K562 (cell line): ENCODE data around the gene CHERP. TPM values are rescaled to one million over a fixed set of nuclear protein-coding genes. Genes with fewer than 3 reads are reported as not detected.
A peak's percentile ranks its signal among the peaks of the same experiment; 100 is the strongest.
"Not testable (repeated sequence)": the region's sequence is repeated elsewhere in the genome, so short reads cannot be mapped to it uniquely, and the experiment has no call there.

ENCODE experiments used
- ATAC-seq: fragments of 200-7000 bp; cut with Tn5 transposase; 3 replicates; pipeline ENCODE4 v1.9.1; 2020; ENCODE audit warnings: moderate library complexity
- BruUV-seq: library from RNA; stranded (reverse); fragments of 400-500 nt; replicated peaks from 2 replicates; lab custom pipeline; 2021; lab: Mats Ljungman, UMichigan
- CTCF ChIA-PET: fragments of 300-600 bp; formaldehyde crosslinking; extraction: SDS; loops from one replicate; lab custom pipeline; 2021; ENCODE audit warnings: low intra/inter-chr PET ratio; lab: Yijun Ruan, JAX
- POLR2A ChIA-PET: fragments of 300-600, 350-650 bp; sonication (Branson Sonifier 250); formaldehyde crosslinking; extraction: SDS; loops from one replicate; lab custom pipeline; 2021; ENCODE audit warnings: antibody characterized with exemption, inconsistent platforms; lab: Yijun Ruan, JAX
- DNase-seq, 4 experiments: peaks; one replicate each; pipeline versions ENCODE4 v3.0.0 to v3.0.0-alpha.2; 2011 to 2018; ENCODE audit warnings: low spot score in 3 of 4, mixed read lengths in 3 of 4; ENCODE audit errors: extremely low read depth in 1 of 4
- FAIRE-seq: peaks from 2 replicates; lab custom pipeline; 2011; peaks lifted over from hg19 to GRCh38; lab: Jason Lieb, UNC
- H2AFZ ChIP-seq: 2 replicates; pipeline ENCODE4 v1.6.0; 2011; ENCODE audit warnings: low read depth, low read length, control low read depth, inconsistent platforms
- H3K27ac ChIP-seq: fragments of 200-600 bp; 3 replicates; pipeline ENCODE4 v1.8.0; 2011; ENCODE audit warnings: low read depth, mild to moderate bottlenecking, control low read depth, inconsistent platforms, low read length, moderate library complexity, mixed read lengths; ENCODE audit errors: extremely low read depth
- H3K27me3 ChIP-seq, 2 experiments: fragments of 300-600 bp in 1 of 2; 2 replicates in 1 of 2; 3 replicates in 1 of 2; pipeline versions ENCODE4 v1.6.0 to v1.8.0; 2011; ENCODE audit warnings: inconsistent platforms in 2 of 2, low read length in 2 of 2, mild to moderate bottlenecking in 1 of 2, mixed read lengths in 1 of 2, moderate library complexity in 1 of 2; ENCODE audit not compliant: control insufficient read depth in 2 of 2, insufficient read depth in 2 of 2
- H3K36me3 ChIP-seq: fragments of 300-600 bp; 3 replicates; pipeline ENCODE4 v1.8.0; 2011; ENCODE audit warnings: mild to moderate bottlenecking, low read length, inconsistent platforms; ENCODE audit not compliant: control insufficient read depth, insufficient read depth
- H3K4me1 ChIP-seq, 2 experiments: fragments of 200-600 bp in 1 of 2; replicated peaks in 1 of 2; 2 replicates in 1 of 2; 3 replicates in 1 of 2; pipeline versions ENCODE4 v1.5.1 to v1.8.0; 2011; ENCODE audit warnings: inconsistent platforms in 2 of 2, low read length in 2 of 2, mild to moderate bottlenecking in 1 of 2, mixed read lengths in 1 of 2, moderate library complexity in 1 of 2; ENCODE audit not compliant: control insufficient read depth in 2 of 2, insufficient read depth in 2 of 2
- H3K4me2 ChIP-seq: 2 replicates; pipeline ENCODE4 v1.6.1; 2011; ENCODE audit warnings: low read length, control low read depth, inconsistent platforms, mixed read lengths; ENCODE audit not compliant: insufficient read depth
- H3K4me3 ChIP-seq: fragments of 200-600 bp; sonication (generic), shearing (Covaris generic); 2 replicates; pipeline ENCODE4 v1.5.1; 2016; ENCODE audit warnings: control low read depth, inconsistent platforms
- H3K79me2 ChIP-seq: fragments of 200-600 bp; 3 replicates; pipeline ENCODE4 v1.8.0; 2011; ENCODE audit warnings: low read length, inconsistent platforms; ENCODE audit not compliant: control insufficient read depth, insufficient read depth
- H3K9ac ChIP-seq, 2 experiments: 2 replicates each; pipeline versions ENCODE4 v1.6.0 to v1.6.1; 2011; ENCODE audit warnings: low read depth in 2 of 2, low read length in 2 of 2, control low read depth in 1 of 2, inconsistent platforms in 1 of 2, mild to moderate bottlenecking in 1 of 2, mixed read lengths in 1 of 2; ENCODE audit not compliant: insufficient read depth in 1 of 2
- H3K9me1 ChIP-seq: one replicate; pipeline ENCODE4 v1.6.0; 2011; ENCODE audit warnings: inconsistent platforms, mild to moderate bottlenecking, low read length, moderate library complexity; ENCODE audit not compliant: control insufficient read depth, insufficient read depth
- H3K9me3 ChIP-seq: replicated peaks from 2 replicates; pipeline ENCODE4 v1.5.1; 2011; ENCODE audit warnings: low read depth, low read length, inconsistent platforms; ENCODE audit not compliant: control insufficient read depth, insufficient read depth
- H4K20me1 ChIP-seq: replicated peaks from 2 replicates; pipeline ENCODE4 v1.6.1; 2011; ENCODE audit warnings: low read length, inconsistent platforms, mixed read lengths; ENCODE audit not compliant: control insufficient read depth, insufficient read depth
- CBX2 ChIP-seq: fragments of 200-600 bp; sonication (generic); IDR thresholded peaks from one replicate; pipeline ENCODE4 v1.6.1; 2012; ENCODE audit warnings: mild to moderate bottlenecking, low read length, inconsistent platforms; ENCODE audit not compliant: insufficient read depth, poor library complexity, severe bottlenecking
- TRIM24 ChIP-seq, 2 experiments: fragments of 450-650 bp; IDR thresholded peaks; 2 replicates each; pipeline ENCODE4 v1.6.1; 2016
- ZNF280A ChIP-seq: fragments of 450-650 bp; IDR thresholded peaks from 2 replicates; pipeline ENCODE4 v1.6.1; 2018; ENCODE audit warnings: mild to moderate bottlenecking, low read depth; ENCODE audit not compliant: partially characterized antibody
- WGBS: fragments of 100-300 bp; shearing (Covaris generic); methylation state at CpG from one replicate; pipeline ENCODE4 v1.1.6; 2016; ENCODE audit warnings: low coverage, mixed read lengths; ENCODE audit not compliant: insufficient coverage; ENCODE audit errors: missing lambda C conversion rate; 5-methylcytosine and 5-hydroxymethylcytosine counted together
- in situ Hi-C: fragments of 300-500 bp; cut with MboI; formaldehyde crosslinking; loops from 4 replicates; pipeline ENCODE4 v1.15.0; 2018; ENCODE audit warnings: inconsistent platforms, mixed read lengths
- intact Hi-C: fragments of 100-400 bp; cut with micrococcal nuclease; formaldehyde crosslinking; loops from 2 replicates; pipeline ENCODE4 v1.14.2; 2022
- polyA plus RNA-seq, 8 experiments: library from polyadenylated mRNA; depleted of rRNA in 4 of 8; stranded (reverse) in 5 of 8; unstranded in 3 of 8; fragments of >200 nt; fragmentation: Nextera tagmentation in 2 of 8; fragmentation: Illumina TruSeq in 1 of 8; extraction: Ambion mirVana in 2 of 8; extraction: Trizol in 1 of 8; gene quantifications; 2 replicates each; pipeline versions ENCODE4 v1.2.1 to v1.2.3, GENCODE V29; 2011 to 2014; ENCODE audit warnings: inconsistent platforms in 1 of 8, missing spikeins in 1 of 8
- total RNA-seq, 7 experiments: library from RNA; depleted of rRNA in 6 of 7; stranded (reverse); fragments of >200 nt in 6 of 7; fragmentation: Illumina TruSeq in 2 of 7; extraction: Trizol in 2 of 7; gene quantifications; 2 replicates each; pipeline versions ENCODE4 v1.2.1 to v1.2.3, GENCODE V29; 2011 to 2021; ENCODE audit warnings: low replicate concordance in 1 of 7

CHERP gene
- total and polyA plus RNA-seq, 9 of the 15 experiments (the other 6 are each of a cell fraction or from before 2014, with no cell fraction given) = 0.60 to 85.1 (median 7.8) TPM

DNA sequence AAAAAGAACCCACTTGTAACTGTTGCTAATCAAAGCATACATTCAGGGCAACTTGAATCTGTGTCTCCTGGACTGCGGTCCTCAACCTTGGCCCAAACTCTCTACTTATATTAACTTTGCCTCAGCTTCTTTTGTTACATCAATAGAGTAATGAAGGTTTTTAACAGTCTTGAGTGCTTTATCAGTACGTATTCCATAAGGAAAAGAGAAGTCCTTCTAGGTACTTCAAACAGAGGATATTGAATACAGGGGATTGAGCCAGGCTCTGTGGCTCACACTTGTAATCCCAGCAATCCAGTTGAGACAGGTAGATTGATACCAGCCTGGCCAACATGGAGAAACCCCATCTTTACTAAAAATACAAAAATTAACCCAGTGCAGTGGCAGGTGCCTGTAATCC lies 69.2 kb downstream of the CHERP start (continued):
- TF ChIP-seq CBX2 = no peak
- peak in 1 of 2 experiments; percentile 15; a peak in 1 of 4 replicates for TF ChIP-seq TRIM24 (IDR thresholded peaks at IDR 0.05)
- peak; percentile 21 for TF ChIP-seq ZNF280A

- intact Hi-C loops, H3K9ac ChIP-seq, H3K9me1 ChIP-seq, BruUV-seq, FAIRE-seq, DNase-seq, H3K4me2 ChIP-seq, CTCF ChIA-PET, H3K36me3 ChIP-seq, ATAC-seq, H3K27me3 ChIP-seq, H3K9me3 ChIP-seq, in situ Hi-C loops: not testable (repeated sequence)
- Histone ChIP-seq H3K4me3 (peak overlapping the region; percentile 75; the same call in 1 of the 2 replicates), H4K20me1 (peaks cover 22% of the 10 kb centered on the region), H3K27ac (peak overlapping the region; percentile 75; the same call in 2 of the 3 replicates), H3K79me2 (peaks cover 39% of the 10 kb centered on the region), H2AFZ (peak overlapping the region; percentile 98), H3K4me1 (peaks cover 19 to 25% of the 10 kb centered on the region in 2 experiments)
- POLR2A ChIA-PET = interaction anchor here (0.8 kb wide), 1 partner anchor 23 kb away, joined by 3 read pairs; the partner anchor contains the start of genes C19orf44 and CALR3
- 84% methylated on average over 2 of the region's 2 CpGs for WGBS
These were observed 69.7 kb downstream of the CHERP start for GRCh38 chr19:16472559-16472899.
